ENCODE results near the gene C6orf52.

Gene C6orf52

DNA sequence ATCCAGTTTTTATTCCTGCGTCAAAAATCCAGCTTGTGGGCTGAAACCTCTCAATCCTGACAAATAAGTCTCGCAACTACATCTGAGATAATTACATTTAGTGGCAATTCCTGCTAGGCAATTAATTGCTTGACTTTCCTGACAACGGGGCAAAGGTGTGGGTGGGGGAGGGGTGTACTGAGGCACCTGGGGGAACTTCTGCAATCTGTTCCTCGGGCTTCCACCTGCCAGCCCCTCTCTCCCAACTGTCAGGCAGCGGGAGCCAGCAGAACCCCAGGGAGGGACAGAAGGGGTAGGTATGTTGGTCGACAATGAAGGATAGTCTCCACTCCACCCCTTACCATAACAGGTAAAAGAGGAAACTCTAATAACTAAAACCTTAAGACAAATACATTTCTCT, 6.8 kb downstream of the C6orf52 start:
- H3K4me2 ChIP-seq (ENCODE audit: low read length), result no peak overlapping the region
- no peaks in the 10 kb centered on the region for H3K36me3 ChIP-seq (replicated peaks; ENCODE audit: low read depth, low read length)
- H4K20me1 ChIP-seq (ENCODE audit: insufficient read depth, low read length), result no peaks in the 10 kb centered on the region
- no peak overlapping the region for H3K4me3 ChIP-seq (ENCODE audit: low read length)
- no peak overlapping the region for H3K9ac ChIP-seq (ENCODE audit: low read length)
- no peak overlapping the region for H3K27ac ChIP-seq (ENCODE audit: low read length)
- no peaks in the 10 kb centered on the region for H3K4me1 ChIP-seq (ENCODE audit: low read length)
- H3K27me3 ChIP-seq (ENCODE audit: low read depth, low read length), result no peaks in the 10 kb centered on the region
- no peak for TF ChIP-seq EZH2phosphoT487 (IDR thresholded peaks at IDR 0.05; ENCODE audit: low read depth)
- TF ChIP-seq, protein P1, sequence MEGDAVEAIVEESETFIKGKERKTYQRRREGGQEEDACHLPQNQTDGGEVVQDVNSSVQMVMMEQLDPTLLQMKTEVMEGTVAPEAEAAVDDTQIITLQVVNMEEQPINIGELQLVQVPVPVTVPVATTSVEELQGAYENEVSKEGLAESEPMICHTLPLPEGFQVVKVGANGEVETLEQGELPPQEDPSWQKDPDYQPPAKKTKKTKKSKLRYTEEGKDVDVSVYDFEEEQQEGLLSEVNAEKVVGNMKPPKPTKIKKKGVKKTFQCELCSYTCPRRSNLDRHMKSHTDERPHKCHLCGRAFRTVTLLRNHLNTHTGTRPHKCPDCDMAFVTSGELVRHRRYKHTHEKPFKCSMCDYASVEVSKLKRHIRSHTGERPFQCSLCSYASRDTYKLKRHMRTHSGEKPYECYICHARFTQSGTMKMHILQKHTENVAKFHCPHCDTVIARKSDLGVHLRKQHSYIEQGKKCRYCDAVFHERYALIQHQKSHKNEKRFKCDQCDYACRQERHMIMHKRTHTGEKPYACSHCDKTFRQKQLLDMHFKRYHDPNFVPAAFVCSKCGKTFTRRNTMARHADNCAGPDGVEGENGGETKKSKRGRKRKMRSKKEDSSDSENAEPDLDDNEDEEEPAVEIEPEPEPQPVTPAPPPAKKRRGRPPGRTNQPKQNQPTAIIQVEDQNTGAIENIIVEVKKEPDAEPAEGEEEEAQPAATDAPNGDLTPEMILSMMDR (IDR thresholded peaks at IDR 0.05; ENCODE audit: low read depth, low read length), result no peak
- H2AFZ ChIP-seq (ENCODE audit: low read depth, low read length), result no peak overlapping the region
- no peaks in the 10 kb centered on the region for H3K9me3 ChIP-seq (ENCODE audit: insufficient read depth, low read length)
- H3K79me2 ChIP-seq (ENCODE audit: low read length), result no peaks in the 10 kb centered on the region

DNA sequence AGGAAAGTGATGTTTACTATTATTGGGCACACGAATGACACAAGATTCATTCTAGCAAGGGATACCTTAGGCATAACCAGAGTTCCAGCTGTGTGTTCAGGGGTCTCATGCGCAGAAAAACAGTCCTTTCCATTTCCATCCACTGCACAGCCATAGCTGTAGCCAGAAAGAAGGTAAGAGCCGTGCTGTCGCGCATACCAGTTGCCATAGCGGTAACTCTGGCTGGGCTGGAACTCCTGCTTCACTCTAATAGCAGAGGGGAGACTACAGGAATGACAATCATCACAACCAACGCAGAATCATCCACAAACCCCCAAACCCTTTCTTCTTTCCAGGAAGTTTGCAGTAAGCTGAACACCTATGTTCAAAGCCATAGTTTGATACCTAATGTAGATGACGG, 7.5 kb downstream of the C6orf52 start:
- H3K9ac ChIP-seq (ENCODE audit: low read length), result no peak overlapping the region
- H3K27ac ChIP-seq (ENCODE audit: low read length), result no peak overlapping the region
- H3K4me2 ChIP-seq (ENCODE audit: low read length), result no peak overlapping the region
- no peak for TF ChIP-seq EZH2phosphoT487 (IDR thresholded peaks at IDR 0.05; ENCODE audit: low read depth)
- TF ChIP-seq, protein P1 (IDR thresholded peaks at IDR 0.05; ENCODE audit: low read depth, low read length), result no peak
- no peaks in the 10 kb centered on the region for H3K36me3 ChIP-seq (replicated peaks; ENCODE audit: low read depth, low read length)
- no peak overlapping the region for H3K4me3 ChIP-seq (ENCODE audit: low read length)
- no peaks in the 10 kb centered on the region for H3K9me3 ChIP-seq (ENCODE audit: insufficient read depth, low read length)
- no peak overlapping the region for H2AFZ ChIP-seq (ENCODE audit: low read depth, low read length)
- no peaks in the 10 kb centered on the region for H3K4me1 ChIP-seq (ENCODE audit: low read length)
- no peaks in the 10 kb centered on the region for H3K79me2 ChIP-seq (ENCODE audit: low read length)
- no peaks in the 10 kb centered on the region for H3K27me3 ChIP-seq (ENCODE audit: low read depth, low read length)
- H4K20me1 ChIP-seq (ENCODE audit: insufficient read depth, low read length), result no peaks in the 10 kb centered on the region

DNA sequence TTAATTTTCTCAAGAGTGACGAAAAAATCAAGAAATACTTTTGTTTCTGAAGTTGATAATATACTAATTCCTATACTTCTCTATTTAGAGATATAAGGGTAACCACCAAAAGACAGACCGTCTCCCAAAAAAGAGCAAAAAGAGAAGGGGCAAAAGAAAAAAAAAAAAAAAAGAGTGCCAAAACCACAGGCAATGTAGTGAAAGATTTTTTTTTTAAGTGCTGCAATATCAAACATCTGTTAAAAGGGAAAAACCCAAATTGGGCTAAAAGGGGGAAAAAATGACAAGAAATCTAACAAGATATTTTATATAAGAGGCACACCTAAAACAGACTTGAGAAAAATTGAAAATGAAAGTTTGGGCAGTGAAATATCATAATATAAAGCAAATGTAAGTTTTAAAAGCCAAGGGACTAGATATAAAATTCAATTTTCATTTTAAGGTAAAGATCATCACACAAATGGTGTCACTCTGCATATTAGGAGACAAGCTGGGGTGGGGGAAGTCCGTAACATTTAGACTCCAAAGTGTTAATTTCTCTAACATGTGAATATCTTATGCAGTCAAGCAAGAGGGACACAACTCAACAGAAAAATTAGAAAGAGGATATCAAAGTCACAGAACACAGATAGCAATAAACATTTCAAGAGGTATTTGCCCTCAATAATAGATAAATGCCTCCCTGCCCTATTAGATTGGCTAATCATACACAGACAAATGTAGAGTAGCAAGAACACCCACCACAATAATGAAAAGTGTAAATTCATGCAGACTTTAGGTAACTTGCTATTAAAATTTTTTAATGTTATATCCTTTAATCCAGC, 9.1 kb downstream of the C6orf52 start:
- H3K4me1 ChIP-seq (ENCODE audit: low read length), result no peaks in the 10 kb centered on the region
- no peak overlapping the region for H3K9ac ChIP-seq (ENCODE audit: low read length)
- no peak overlapping the region for H3K4me2 ChIP-seq (ENCODE audit: low read length)
- H3K27ac ChIP-seq (ENCODE audit: low read length), result no peak overlapping the region
- no peaks in the 10 kb centered on the region for H3K79me2 ChIP-seq (ENCODE audit: low read length)
- no peak overlapping the region for H3K4me3 ChIP-seq (ENCODE audit: low read length)
- H3K9me3 ChIP-seq (ENCODE audit: insufficient read depth, low read length), result no peaks in the 10 kb centered on the region
- no peaks in the 10 kb centered on the region for H3K27me3 ChIP-seq (ENCODE audit: low read depth, low read length)
- TF ChIP-seq, protein P1 (IDR thresholded peaks at IDR 0.05; ENCODE audit: low read depth, low read length), result no peak
- TF ChIP-seq EZH2phosphoT487 (IDR thresholded peaks at IDR 0.05; ENCODE audit: low read depth), result no peak
- no peaks in the 10 kb centered on the region for H4K20me1 ChIP-seq (ENCODE audit: insufficient read depth, low read length)
- H3K36me3 ChIP-seq (replicated peaks; ENCODE audit: low read depth, low read length), result no peaks in the 10 kb centered on the region
- no peak overlapping the region for H2AFZ ChIP-seq (ENCODE audit: low read depth, low read length)

DNA sequence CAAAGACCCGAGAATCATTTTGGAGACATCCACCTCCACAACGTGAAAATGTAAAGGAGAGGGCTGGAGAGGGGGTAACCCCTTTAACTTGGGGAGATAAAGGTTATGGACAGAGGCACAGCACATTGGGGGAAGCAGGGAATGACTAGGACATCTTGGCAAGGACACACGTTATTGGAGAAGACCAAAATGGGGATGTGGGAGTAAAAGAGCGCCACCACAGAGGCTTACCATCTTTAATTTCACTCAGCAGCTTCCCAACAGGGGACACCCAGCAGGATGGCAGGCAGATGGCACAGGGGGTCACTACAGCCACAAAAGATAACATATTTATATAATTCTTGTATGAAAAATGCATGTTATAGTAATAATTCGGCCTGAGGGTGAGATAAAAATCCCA, 9.8 kb downstream of the C6orf52 start:
- Histone ChIP-seq H2AFZ (ENCODE audit: low read depth, low read length) (no peak overlapping the region), H3K9me3 (ENCODE audit: insufficient read depth, low read length) (no peaks in the 10 kb centered on the region), H3K79me2 (ENCODE audit: low read length) (no peaks in the 10 kb centered on the region), H3K4me3 (ENCODE audit: low read length) (no peak overlapping the region), H3K4me1 (ENCODE audit: low read length) (no peaks in the 10 kb centered on the region), H3K4me2 (ENCODE audit: low read length) (no peak overlapping the region), H3K9ac (ENCODE audit: low read length) (no peak overlapping the region), H3K36me3 (replicated peaks; ENCODE audit: low read depth, low read length) (no peaks in the 10 kb centered on the region), H3K27ac (ENCODE audit: low read length) (no peak overlapping the region), H3K27me3 (ENCODE audit: low read depth, low read length) (no peaks in the 10 kb centered on the region), H4K20me1 (ENCODE audit: insufficient read depth, low read length) (no peaks in the 10 kb centered on the region)
- TF ChIP-seq, protein P1 (IDR thresholded peaks at IDR 0.05; ENCODE audit: low read depth, low read length), result no peak
- no peak for TF ChIP-seq EZH2phosphoT487 (IDR thresholded peaks at IDR 0.05; ENCODE audit: low read depth)

All from OCI-LY3 (cell line).